NCI-H1694 treated with DMSO at 0.1 percent for 48 hours (cell line): ENCODE measurements around the gene BAIAP2L1.
"Not testable (repeated sequence)": the region's sequence is repeated elsewhere in the genome, so short reads cannot be mapped to it uniquely, and the experiment has no call there.

Experiments
- DNase-seq: peaks from one replicate; lab custom pipeline; 2025; lab: John Stamatoyannopoulos, UW

Gene BAIAP2L1

GRCh38 chr7:98321301-98321700 is 79.6 kb downstream of the BAIAP2L1 start:
- no peak for DNase-seq

GRCh38 chr7:98319176-98319575 is 81.7 kb downstream of the BAIAP2L1 start:
- DNase-seq = no peak

GRCh38 chr7:98317366-98318040 is 83.4 kb downstream of the BAIAP2L1 start:
- no peak for DNase-seq

GRCh38 chr7:98315994-98316527 is 84.8 kb downstream of the BAIAP2L1 start:
- DNase-seq = not testable (repeated sequence)

GRCh38 chr7:98315318-98315993 is 85.4 kb downstream of the BAIAP2L1 start:
- DNase-seq = no peak

GRCh38 chr7:98314469-98314868 is 86.4 kb downstream of the BAIAP2L1 start:
- no peak for DNase-seq

- DNase-seq = no peak
Measured at GRCh38 chr7:98312201-98312600, 88.7 kb downstream of the BAIAP2L1 start.

- no peak for DNase-seq
Measured at GRCh38 chr7:98309566-98309965, 91.3 kb downstream of the BAIAP2L1 start.

- DNase-seq = no peak
Measured at GRCh38 chr7:98307971-98308466, 92.9 kb downstream of the BAIAP2L1 start.

GRCh38 chr7:98305951-98306535 is 94.8 kb downstream of the BAIAP2L1 start:
- DNase-seq = no peak

GRCh38 chr7:98303906-98304305 is 97.0 kb downstream of the BAIAP2L1 start:
- DNase-seq = no peak

GRCh38 chr7:98303176-98303865 is 97.6 kb downstream of the BAIAP2L1 start:
- no peak for DNase-seq

GRCh38 chr7:98301693-98302470 is 99.0 kb downstream of the BAIAP2L1 start:
- DNase-seq = no peak

GRCh38 chr7:98300595-98301372 is 100.1 kb downstream of the BAIAP2L1 start:
- no peak for DNase-seq

GRCh38 chr7:98297626-98298286 is 103.1 kb downstream of the BAIAP2L1 start:
- DNase-seq = no peak

- DNase-seq = no peak
Measured at GRCh38 chr7:98296833-98297232, 104.1 kb downstream of the BAIAP2L1 start.

- no peak for DNase-seq
Measured at GRCh38 chr7:98295467-98296192, 105.3 kb downstream of the BAIAP2L1 start.

- DNase-seq = peak; percentile 60
Measured at GRCh38 chr7:98294798-98295382, 106.0 kb downstream of the BAIAP2L1 start.

GRCh38 chr7:98294326-98294725 is 106.6 kb downstream of the BAIAP2L1 start:
- no peak for DNase-seq
